ENCODE measurements around the gene ASIC3.

ASIC3 gene

GRCh38 chr7:151074817-151075661 lies 26.7 kb downstream of the ASIC3 start:
- no peak for DNase-seq

GRCh38 chr7:151075662-151075971 lies 27.3 kb downstream of the ASIC3 start:
- DNase-seq, result no peak

- no peak for DNase-seq
Measured at GRCh38 chr7:151075978-151076426, 27.7 kb downstream of the ASIC3 start.

DNA sequence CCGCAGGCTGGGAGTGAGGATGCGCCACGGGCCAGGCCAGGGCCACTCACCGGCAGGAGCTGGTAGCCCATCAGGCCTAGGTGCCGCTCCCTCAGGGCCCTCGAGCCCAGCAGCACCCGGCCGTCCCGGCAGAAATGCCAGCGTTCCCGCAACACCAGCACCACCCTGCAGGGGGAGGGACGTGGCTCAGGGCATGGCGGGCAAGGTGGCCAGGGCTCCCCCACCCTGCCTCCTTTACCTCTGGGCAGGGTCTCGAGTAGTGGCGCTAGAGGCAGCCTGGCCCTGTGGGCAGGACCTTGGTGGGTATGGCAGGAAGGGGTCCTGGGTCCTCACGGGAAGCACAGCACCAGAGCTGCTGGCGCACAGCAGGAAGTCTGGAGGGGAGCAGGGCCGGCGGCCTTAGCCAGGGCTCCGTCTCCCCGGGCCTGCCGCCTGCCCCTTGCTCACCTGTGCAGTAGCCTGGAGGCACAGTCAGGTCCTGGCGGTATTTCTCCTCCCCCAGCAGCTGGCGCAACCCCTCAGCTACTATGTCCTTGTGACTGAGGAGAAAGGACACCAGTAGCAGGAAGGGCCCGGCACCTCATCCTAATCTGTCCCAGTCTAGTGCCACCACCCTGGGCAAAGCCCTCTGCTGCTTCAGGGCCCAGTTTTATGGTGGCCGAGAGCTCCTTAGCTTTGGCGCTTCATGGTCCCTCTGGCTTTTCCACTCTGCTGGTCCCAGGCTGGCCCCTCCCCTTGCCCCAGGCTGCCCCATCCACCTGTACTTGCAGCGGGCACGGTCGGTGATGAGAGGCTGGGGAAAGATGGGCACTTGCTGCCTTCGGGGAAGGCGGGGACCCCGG lies 28.8 kb downstream of the ASIC3 start:
- DNase-seq, result no peak

DNA sequence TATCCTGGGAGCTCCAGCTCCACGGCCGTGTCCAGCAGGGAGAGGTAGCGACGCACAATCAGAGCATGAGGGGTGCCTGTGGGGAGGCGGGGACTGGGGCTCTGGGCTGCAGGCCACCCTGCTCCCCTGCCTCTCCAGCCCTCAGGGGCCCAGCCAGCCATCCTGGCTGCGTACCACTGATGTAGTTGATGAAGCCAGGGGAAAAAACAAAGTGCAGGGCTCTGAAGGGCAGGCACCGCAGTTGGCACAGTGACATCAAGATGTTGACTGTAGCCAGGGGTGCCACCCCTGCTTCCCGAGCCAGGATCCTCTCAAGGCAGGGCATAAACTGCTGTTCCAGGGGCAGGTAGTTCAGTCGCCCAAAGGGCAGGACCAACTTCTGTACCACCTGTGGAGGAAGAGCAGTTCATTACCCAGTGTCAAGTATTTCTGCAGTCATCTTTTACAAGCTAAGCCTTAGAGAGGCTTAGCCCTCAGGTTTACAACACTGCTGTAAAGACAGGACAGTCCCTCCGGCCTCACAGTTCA lies 29.4 kb downstream of the ASIC3 start:
- no peak for DNase-seq

GRCh38 chr7:151078233-151079040 lies 30.1 kb downstream of the ASIC3 start:
- no peak for DNase-seq

- DNase-seq, result no peak
Measured at GRCh38 chr7:151079199-151079910, 31.0 kb downstream of the ASIC3 start.

GRCh38 chr7:151080067-151080521 lies 31.8 kb downstream of the ASIC3 start:
- DNase-seq, result no peak

DNA sequence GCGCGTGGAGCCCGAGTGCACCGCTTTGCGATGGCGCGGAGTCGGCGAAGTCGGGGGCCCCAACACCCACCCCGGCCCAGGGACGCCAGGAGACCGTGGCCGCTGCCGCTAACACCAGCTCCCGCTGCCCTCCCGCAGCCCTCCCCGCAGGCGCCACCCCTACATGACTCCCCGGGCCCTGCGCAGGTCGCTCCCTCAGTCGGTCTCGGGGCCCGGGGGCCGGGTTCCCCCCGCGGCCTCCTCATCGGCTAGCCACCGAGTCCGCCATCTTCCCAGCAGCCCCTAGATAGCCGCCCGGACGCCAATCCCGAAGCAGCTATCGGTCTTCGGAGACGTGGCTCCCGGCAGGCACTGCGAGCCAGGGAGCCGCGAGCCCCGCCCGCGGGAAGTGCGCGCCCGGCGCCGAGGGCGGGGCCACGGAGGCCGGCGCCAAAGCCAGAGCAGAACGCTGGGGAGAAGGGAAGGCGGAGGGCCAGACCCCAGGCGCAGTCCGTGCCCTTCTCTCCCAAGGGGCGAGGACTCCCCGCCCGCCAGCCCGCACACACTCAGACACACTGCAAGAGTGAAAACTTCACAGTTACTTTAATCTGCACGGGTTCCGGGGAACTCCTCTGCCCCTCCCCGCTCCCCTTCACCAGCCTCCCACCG lies 32.3 kb downstream of the ASIC3 start, which contains the start of gene FASTK:
TSS of gene FASTK (minus strand) at position 288 of the 648 bp plus-strand sequence. CDS start at position 245, 43 bp downstream.
- peak; percentile 94 for DNase-seq

GRCh38 chr7:151081170-151082101 lies 33.1 kb downstream of the ASIC3 start:
- DNase-seq, result no peak

DNA sequence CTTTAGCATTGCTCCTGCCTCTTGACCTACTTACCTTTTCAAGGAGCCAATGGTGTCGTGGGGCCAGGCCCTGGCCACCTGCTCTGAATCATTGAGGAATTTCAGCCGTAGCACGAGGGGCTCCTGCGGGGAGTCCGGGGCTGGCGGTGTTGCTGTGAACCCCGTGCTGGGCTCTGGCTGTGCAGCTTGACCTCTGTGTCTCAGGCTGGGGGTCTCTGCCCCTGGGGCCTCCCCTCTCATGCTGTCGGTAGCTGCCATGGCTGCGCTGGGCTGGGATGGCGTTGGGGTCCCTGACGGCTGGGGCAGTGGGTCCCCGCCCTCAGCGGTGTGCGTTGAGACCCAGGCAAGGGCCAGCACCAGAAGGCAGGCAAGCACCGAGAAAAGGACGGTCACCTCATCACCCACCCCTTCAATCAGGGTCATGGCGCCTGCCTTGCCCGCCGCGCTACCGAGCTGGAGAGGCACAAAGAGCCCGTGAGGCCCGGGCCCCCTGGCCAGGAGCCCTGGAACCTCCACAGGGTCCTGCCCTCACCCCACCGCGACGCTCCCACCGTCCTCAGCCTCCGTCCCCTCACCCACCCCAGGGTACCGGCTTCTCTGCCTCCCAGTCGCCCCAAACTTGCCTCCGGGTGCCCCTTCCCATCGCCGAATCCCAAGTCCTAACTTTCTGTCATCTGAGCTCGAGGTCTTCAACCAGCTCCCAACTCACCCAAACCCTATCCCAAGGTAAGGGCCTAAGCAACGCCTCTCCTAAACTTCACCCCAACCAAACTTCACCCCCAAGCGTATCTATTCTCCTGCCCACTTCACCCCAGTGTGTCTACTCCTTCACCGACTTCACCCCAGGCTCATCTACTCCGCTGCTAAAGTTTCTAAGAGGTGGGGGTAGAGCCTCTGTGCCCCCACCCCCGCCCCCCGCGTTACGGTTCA lies 34.1 kb downstream of the ASIC3 start:
- no peak for DNase-seq

GRCh38 chr7:151083071-151083823 lies 34.9 kb downstream of the ASIC3 start, which contains the start of gene TMUB1:
Gene TMUB1 (minus strand): TSS chr7:151083493. CDS start chr7:151082563, 930 bp downstream.
- peak; percentile 78 for DNase-seq

GRCh38 chr7:151083824-151084160 lies 35.5 kb downstream of the ASIC3 start:
- no peak for DNase-seq

DNA sequence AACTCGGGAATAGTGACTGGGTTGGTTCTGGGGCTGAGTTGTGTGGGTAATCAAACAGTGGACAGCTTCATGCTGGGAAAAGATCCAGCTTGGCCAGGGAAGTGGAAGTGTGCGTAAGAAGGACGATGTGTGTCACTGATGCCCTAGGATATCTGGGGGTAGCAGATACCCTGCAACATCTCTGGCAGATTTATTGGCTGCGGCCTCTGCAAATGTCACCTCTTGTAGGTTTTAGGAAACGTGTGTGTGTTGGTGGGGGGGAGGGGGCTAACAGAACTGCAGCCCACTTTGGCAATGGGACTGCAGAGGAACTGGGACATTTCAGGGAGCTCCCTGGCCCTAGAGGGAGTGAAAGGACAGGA lies 37.0 kb downstream of the ASIC3 start:
- DNase-seq, result no peak

GRCh38 chr7:151085691-151086620 lies 37.6 kb downstream of the ASIC3 start, which contains the start of gene AGAP3:
Gene AGAP3 (plus strand): TSS chr7:151086475. CDS start chr7:151086742, 267 bp downstream.
- peak; percentile 81 for DNase-seq

DNA sequence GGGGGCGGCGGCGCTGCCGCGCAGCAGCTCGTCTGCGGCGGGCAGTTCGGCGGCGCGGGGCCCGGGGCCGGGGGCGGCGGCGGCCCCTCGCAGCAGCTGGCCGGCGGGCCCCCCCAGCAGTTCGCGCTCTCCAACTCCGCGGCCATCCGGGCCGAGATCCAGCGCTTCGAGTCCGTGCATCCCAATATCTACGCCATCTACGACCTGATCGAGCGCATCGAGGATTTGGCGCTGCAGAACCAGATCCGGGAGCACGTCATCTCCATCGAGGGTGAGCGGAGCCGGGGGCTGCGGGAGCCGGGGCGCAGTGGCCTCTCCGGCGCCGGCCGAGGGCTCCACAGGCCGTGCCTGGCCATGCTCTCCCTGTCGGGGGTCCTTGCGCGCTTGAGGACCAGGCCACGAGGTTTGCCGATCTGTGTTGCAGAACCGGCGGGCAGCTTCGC lies 38.5 kb downstream of the ASIC3 start:
- DNase-seq, result peak; percentile 40
